ENCODE data around the gene FHAD1.

DNA sequence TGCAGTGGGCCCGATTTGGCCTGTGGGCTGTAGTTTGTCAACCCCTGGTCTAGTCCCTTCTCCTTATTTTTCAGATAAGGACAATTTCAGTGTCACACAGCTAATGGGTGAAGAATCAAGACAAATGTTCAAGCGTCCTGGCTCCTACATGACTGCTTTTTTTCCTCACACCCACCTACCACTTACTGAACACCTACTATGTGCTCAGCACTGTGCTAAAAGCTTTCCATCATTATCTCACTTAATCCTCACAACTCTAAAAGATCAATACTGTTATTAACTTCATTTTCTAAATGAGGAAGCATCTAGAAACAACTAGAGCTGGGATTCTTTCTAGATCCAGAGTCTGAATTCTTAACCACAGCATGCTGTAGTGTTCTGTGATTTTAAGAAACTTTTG lies 94.2 kb downstream of the FHAD1 start:
- TF ChIP-seq, protein P1, sequence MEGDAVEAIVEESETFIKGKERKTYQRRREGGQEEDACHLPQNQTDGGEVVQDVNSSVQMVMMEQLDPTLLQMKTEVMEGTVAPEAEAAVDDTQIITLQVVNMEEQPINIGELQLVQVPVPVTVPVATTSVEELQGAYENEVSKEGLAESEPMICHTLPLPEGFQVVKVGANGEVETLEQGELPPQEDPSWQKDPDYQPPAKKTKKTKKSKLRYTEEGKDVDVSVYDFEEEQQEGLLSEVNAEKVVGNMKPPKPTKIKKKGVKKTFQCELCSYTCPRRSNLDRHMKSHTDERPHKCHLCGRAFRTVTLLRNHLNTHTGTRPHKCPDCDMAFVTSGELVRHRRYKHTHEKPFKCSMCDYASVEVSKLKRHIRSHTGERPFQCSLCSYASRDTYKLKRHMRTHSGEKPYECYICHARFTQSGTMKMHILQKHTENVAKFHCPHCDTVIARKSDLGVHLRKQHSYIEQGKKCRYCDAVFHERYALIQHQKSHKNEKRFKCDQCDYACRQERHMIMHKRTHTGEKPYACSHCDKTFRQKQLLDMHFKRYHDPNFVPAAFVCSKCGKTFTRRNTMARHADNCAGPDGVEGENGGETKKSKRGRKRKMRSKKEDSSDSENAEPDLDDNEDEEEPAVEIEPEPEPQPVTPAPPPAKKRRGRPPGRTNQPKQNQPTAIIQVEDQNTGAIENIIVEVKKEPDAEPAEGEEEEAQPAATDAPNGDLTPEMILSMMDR (IDR thresholded peaks at IDR 0.05) = no peak
- TF ChIP-seq POLR2AphosphoS5 (IDR thresholded peaks at IDR 0.05) = no peak
- no peak for TF ChIP-seq POLR2A (IDR thresholded peaks at IDR 0.05; ENCODE audit: low read depth)

Data from esophagus muscularis mucosa (tissue), 3 donors.